H54 (cell line): Measurements from ENCODE around the gene SIRPB2.
A peak's percentile ranks its signal among the peaks of the same experiment; 100 is the strongest.

Experiments used
- DNase-seq: peaks from one replicate; pipeline ENCODE4 v3.0.0; 2011; ENCODE audit warnings: low spot score, mixed read lengths; ENCODE audit not compliant: insufficient read length
- FAIRE-seq: peaks from 3 replicates; lab custom pipeline; 2011; peaks lifted over from hg19 to GRCh38; lab: Jason Lieb, UNC
- POLR2A ChIP-seq: IDR thresholded peaks from 2 replicates; pipeline ENCODE4 v1.6.1; 2011; ENCODE audit warnings: low read depth, mild to moderate bottlenecking, low read length

The SIRPB2 gene

DNA sequence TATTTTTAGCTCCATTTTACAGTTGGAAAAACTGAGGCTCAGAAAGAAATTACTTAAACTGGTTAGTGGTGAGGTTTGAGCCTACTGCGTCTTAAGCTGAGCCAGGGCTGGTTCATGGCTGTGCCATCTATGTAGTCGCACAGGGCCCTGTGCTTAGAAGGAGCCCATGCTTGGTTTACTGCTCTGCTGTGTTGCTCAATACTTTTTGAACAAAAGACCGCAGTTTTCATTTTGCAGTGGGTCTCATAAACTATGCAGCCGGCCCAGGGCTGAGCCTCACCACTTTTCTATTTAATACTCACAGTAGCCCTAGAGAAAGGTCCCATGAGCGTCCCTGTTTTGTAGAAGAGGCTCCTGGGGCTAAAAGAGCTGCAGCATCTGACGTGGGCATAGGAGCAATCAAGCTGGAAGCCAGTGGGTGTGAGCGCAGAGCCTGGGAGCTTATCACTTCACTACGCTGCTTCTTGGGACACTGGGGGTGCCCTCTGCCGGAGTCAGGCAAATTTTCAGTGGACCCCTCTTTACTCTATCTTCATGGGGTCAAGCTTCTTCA lies 501 bp downstream of the SIRPB2 start:
- FAIRE-seq (no peak), DNase-seq (no peak)
- no peak for TF ChIP-seq POLR2A

DNA sequence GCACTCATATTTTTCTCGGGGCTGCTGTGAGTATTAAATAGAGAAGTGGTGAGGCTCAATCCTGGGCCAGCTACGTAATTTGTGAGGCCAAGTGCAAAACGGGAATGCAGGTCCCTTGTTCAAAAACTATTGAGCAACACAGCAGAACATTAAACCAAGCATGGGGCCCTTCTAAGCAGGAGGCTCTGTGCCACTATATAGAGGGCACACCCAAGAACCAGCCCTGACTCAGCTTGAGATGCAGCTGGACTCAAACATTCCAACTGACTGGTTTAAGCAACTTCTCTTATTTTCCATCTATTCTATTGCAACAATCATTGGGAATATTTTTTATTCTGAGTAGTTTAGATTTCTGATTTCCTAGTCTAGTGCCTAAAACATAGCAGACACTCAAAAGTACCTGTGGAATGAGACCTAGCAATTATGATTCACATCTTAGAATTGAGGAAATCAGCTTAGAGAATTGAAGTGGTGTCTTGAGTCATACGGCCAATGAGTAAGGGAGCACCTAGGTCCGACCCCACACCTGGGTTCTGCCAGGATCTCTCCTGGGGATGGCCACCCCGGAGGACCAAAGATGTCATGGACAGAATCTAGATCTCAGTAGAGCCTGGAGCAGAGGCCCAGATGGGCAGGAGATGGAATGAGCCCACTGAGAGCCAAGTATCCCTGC lies 1.3 kb downstream of the SIRPB2 start:
- no peak for TF ChIP-seq POLR2A

DNA sequence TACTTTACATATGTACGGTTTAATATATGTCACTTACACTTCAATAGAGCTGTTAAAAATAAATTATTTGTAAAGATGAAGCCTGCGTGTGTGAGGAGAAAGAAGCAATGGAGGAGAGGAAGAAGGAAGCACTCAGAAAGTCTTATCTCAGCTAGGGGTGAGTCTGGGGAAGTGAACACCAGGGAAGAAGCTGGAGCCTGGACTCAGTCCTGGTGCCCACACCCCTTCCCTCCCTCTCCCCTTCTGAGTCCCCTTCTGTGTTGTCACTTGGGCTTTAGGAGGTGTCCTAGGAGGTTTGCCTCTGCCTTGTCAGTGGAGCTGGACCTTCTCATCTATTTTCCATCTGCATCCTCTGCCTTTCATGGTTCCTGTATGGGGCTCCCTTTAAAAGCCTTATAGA lies 1.9 kb downstream of the SIRPB2 start:
- no peak for FAIRE-seq
- TF ChIP-seq POLR2A, result no peak
- no peak for DNase-seq

More for the DNA sequence above, 1.3 kb downstream of the SIRPB2 start:
- DNase-seq (no peak), FAIRE-seq (peak; percentile 27)

DNA sequence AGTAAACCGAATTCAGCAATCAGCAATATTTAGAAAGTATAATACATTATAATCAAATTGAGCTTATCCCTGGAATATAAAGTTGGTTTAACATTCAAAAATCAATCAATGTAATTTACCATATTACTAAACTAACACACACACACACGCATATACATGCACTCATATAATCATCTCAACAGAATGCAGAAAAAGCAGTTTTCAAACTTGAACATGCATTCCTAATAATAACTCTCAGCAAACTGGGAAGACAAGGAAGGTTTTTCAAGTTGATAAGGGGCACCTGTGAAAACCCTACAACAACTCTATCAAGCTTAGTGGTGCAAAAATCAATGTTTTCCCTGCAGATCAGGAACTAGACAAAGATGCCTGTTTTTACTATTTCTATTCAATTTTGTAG lies 4.7 kb downstream of the SIRPB2 start:
- DNase-seq (no peak), FAIRE-seq (no peak)
- TF ChIP-seq POLR2A, result no peak

DNA sequence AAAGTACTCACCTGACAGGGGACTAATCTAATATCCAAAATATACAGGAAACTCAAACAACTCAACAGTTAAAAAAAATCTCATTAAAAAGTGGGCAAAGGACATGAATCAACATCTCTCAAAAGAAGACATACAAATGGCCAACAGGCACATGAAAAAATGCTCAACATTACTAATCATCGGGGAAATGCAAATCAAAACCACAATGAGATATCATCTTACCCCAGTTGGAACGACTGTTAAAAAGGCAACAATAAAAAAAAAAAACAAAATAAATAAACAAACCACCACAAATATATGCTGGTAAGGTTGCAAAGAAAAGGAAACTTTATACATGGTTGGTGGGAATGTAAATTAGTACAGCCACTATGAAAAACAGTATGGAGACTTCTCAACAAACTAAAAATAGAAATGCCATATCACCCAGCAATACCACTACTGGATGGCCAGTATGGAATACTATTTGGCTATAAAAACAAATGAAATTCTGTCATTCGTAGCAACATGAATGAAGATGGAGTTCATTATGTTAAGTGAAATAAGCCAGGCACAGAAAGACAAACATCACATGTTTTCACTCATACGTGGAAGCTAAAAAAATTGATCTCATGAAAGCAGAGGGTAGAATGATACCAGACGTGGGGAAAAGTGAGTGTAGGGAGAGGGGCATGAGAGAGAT lies 6.6 kb downstream of the SIRPB2 start:
- FAIRE-seq (no peak), DNase-seq (no peak)
- TF ChIP-seq POLR2A, result no peak

DNA sequence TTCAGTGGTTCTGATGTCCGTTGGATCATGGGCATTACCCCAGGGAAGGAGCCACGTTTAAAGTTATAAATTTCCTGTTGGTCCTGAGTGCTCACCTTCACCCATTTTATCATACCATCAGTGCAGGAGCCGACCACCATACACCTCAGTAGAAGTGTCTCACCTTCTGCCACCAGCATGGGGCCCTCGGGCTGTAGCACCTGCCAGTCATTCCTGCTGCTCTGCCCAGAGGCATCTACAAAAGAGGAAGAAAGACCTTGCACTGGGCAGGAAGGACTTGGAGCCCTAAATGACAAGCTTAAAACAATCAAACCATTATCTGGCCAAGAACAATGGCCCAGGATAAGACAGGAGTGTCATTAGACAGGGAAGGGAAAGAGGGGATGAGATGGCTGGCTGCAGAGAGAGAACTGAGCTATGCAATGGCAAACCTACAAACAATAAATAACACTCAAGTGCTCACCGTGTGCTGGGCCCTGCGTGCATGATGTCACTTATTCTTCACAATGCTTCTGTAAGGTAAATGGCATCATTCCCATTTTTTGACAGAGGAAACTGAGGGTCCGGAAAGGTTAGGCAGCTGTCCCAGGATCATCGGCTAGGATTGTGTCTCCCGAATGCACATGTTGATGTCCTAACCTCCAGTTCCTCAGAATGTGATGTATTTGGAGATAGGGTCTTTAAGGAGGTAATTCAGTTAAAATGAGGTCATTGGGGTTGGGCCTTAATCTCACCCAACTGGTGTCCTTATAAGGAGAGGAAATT lies 11.2 kb downstream of the SIRPB2 start:
- DNase-seq (no peak), FAIRE-seq (no peak)
- TF ChIP-seq POLR2A, result no peak

DNA sequence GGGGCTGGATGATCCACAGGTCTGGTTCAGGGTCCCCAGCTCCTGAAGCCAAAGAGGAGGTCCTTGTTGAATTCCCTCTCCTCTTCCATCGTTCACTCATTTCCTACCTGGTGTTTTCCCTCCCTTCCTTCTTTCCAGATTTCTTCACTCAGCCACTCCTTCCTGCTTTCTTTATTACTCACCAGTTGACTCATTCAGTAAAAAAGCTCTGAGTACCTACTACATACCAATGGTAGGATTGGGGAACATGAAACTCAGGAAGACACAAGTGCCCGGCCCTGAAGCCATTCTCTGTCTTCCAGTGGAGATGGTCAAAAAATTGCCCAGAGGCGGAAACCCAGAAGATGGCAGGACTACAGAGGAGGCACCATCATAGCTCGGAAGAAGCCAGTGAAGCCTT lies 12.7 kb downstream of the SIRPB2 start:
- no peak for FAIRE-seq
- DNase-seq, result peak; percentile 49
- TF ChIP-seq POLR2A, result no peak

DNA sequence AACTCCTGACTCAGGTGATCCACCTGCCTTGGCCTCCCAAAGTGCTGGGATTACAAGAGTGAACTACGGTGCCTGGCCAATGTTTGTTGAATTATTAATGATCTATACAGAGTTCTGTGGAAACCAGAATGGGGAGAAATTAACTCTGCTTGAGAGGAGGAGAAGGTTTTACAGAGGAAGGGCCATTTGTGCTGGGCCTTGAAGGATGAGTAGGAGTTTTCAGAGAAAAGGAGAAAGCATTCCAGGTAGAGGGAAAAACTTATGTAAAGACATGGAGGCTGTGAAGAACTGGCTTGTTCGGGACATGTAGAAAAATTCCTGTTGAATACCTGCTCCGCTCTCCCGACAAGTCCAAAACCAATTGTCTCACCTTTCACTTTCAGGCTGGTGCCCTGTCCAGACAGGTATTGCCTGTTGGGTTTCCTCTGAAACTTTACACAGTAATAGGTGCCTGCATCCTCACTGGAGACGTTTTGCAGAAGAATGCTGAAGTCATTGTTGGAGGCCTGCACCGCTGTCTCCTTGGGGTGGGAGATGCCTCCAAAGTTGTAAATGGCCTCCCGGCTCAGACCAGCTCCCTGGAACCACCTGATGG lies 13.2 kb downstream of the SIRPB2 start:
- TF ChIP-seq POLR2A, result no peak
- DNase-seq (no peak), FAIRE-seq (no peak)

DNA sequence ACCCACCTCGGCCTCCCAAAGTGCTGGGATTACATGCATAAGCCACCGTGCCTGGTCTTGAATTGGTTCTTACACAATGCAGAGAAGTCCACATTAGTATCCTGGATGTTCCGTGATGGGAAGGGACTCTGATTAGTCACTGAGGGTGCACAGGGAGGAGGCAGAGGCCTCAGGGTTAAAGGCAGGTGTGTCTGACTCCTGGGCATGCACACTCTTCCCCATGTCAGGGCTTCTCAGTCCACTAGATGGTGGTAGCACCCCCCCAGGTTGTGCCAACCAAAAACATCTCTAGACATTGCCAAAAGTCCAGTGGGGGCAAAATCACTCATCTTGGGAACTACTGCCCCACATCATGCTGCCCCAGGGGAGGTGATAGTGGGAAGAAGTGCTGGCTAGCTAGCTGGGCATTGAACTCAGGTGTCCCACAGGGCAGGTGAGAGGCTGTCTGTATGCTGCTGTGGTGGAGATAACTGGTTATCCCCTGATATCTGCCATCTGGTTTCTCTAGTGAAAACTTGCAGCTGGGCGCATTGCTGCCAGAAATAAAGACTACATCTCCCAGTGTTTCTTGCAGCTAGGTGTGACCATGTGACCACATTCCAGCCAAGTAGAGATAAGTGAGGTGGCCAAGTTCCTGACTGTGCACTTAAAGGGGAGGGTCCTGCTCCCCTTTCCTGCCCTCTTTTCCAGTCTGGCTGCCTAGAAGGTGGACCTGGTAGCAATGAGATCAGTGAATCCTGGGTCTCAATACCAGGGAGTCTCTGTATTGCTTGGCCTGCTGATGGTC lies 16.2 kb downstream of the SIRPB2 start:
- FAIRE-seq, result no peak
- no peak for DNase-seq
- no peak for TF ChIP-seq POLR2A

DNA sequence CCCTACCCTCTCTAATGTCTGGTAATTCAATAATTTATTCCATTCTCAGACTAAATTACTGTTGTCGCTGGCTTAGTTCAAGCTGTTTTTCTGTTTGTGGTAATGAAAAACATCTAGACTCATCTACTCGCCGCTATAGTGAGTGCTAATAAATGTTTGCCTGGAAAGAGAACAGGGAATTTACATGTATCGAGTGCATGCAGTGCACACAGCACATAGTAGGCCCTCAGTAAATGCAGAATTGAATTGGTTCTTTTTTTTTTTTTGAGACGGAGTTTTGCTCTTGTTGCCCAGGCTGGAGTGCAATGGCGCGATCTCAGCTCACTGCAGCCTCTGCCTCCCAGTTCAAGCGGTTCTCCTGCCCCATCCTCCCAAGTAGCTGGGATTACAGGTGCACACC lies 16.9 kb downstream of the SIRPB2 start:
- no peak for TF ChIP-seq POLR2A
- DNase-seq, result no peak

DNA sequence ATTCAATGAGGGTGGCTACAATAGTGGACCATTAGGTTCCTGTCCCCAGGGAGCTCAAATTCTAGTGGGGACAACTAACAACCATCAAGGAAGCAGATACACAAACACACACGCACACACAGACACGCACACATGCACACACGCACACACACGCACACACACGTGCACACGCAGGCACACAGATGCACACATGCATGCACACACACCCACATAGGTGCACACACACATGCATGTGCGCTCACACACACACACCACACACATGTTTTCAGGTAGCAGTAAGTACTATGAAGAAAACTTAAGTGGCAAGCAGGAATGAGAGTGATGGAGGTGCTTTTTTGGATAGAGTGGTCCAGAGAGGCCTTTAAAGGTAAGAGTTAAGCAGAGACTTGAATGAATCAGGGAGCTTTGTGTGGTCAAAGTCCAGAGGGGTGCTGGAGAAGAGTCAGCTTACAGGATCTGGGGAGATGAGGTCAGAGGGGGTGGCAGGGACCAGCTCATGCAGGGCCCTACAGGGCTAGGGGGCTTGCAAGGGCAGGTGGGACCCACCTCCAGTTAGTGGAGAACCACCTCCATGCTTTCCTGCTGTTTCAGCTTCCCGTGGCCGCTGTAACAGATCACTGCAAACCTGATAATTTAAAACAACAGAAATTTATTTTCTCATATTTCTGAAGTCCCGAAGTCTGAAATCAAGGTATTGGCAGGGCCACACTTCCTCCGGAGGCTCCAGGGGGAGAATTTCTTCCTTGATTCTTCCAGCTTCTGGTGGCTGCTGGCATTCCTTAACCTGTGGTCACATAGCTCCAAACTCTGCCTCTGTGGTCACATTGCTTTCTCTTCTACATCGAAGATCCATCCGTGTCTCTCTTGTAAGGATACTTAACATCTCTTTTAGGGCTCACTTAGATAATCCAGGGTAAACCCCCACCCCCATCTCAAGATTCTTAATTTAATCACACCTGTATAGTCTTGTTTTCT lies 17.7 kb downstream of the SIRPB2 start:
- TF ChIP-seq POLR2A, result no peak
- FAIRE-seq, result no peak

More for the DNA sequence above, 16.9 kb downstream of the SIRPB2 start:
- FAIRE-seq, result no peak

More for the DNA sequence above, 17.7 kb downstream of the SIRPB2 start:
- DNase-seq, result no peak
